WTC11 (cell line): ENCODE data around the gene DHFR2.

Source experiments
- ATF2 ChIP-seq: sonication (generic); formaldehyde crosslinking; IDR thresholded peaks from 2 replicates; pipeline ENCODE4 v1.8.1; 2022; ENCODE audit warnings: low read depth, missing genetic modification reagents, borderline replicate concordance
- CBFB ChIP-seq: sonication (generic); formaldehyde crosslinking; IDR thresholded peaks from 2 replicates; pipeline ENCODE4 v1.8.1; 2022; ENCODE audit warnings: mild to moderate bottlenecking, low read depth, missing genetic modification reagents
- CTCF ChIP-seq: fragments of 200-600 bp; IDR thresholded peaks from 2 replicates; pipeline ENCODE4 v1.8.0; 2022; ENCODE audit warnings: antibody characterized with exemption
- NR3C1 ChIP-seq: sonication (generic); formaldehyde crosslinking; conservative IDR thresholded peaks from 2 replicates; pipeline ENCODE4 v1.8.1; 2023; ENCODE audit warnings: low read depth, mild to moderate bottlenecking, missing genetic modification reagents
- SOX15 ChIP-seq: fragments of 250-450 bp; sonication (Bioruptor Pico); IDR thresholded peaks from 2 replicates; pipeline ENCODE4 v1.9.0; 2021; ENCODE audit warnings: mild to moderate bottlenecking

- TF ChIP-seq CTCF (no peak), NR3C1 (CRISPR knock-in tag) (no peak), ATF2 (CRISPR knock-in tag) (no peak), SOX15 (CRISPR knock-in tag) (no peak), CBFB (no peak)
Observed at GRCh38 chr3:94071713-94072284, 9.1 kb upstream of the DHFR2 start.
